ENCODE results near the gene DYNLT4.
"Not testable (repeated sequence)": the region's sequence is repeated elsewhere in the genome, so short reads cannot be mapped to it uniquely, and the experiment has no call there.

Gene DYNLT4

GRCh38 chr1:44828841-44829440 is 21.8 kb upstream of the DYNLT4 start:
- DNase-seq (ENCODE audit: low read depth, low spot score), result no peak

- no peak for DNase-seq (ENCODE audit: low read depth, low spot score)
These were observed 21.0 kb upstream of the DYNLT4 start for GRCh38 chr1:44828003-44828651.

GRCh38 chr1:44827197-44828002 is 20.2 kb upstream of the DYNLT4 start:
- no peak for DNase-seq (ENCODE audit: low read depth, low spot score)

- no peak for DNase-seq (ENCODE audit: low read depth, low spot score)
These were observed 19.4 kb upstream of the DYNLT4 start for GRCh38 chr1:44826375-44827196.

- not testable (repeated sequence) for DNase-seq (ENCODE audit: low read depth, low spot score)
These were observed 17.2 kb upstream of the DYNLT4 start for GRCh38 chr1:44824392-44824791.

GRCh38 chr1:44822981-44823451 is 15.9 kb upstream of the DYNLT4 start:
- DNase-seq (ENCODE audit: low read depth, low spot score), result no peak

- DNase-seq (ENCODE audit: low read depth, low spot score), result no peak
These were observed 15.1 kb upstream of the DYNLT4 start for GRCh38 chr1:44822131-44822701.

GRCh38 chr1:44821240-44821715 is 14.1 kb upstream of the DYNLT4 start:
- DNase-seq (ENCODE audit: low read depth, low spot score), result no peak

GRCh38 chr1:44820328-44821239 is 13.4 kb upstream of the DYNLT4 start:
- no peak for DNase-seq (ENCODE audit: low read depth, low spot score)

GRCh38 chr1:44819608-44820327 is 12.6 kb upstream of the DYNLT4 start:
- no peak for DNase-seq (ENCODE audit: low read depth, low spot score)

- no peak for DNase-seq (ENCODE audit: low read depth, low spot score)
These were observed 12.1 kb upstream of the DYNLT4 start for GRCh38 chr1:44819196-44819607.

GRCh38 chr1:44817771-44818495 is 10.8 kb upstream of the DYNLT4 start:
- no peak for DNase-seq (ENCODE audit: low read depth, low spot score)

GRCh38 chr1:44817307-44817706 is 10.2 kb upstream of the DYNLT4 start:
- DNase-seq (ENCODE audit: low read depth, low spot score), result no peak

- not testable (repeated sequence) for DNase-seq (ENCODE audit: low read depth, low spot score)
These were observed 8.8 kb upstream of the DYNLT4 start for GRCh38 chr1:44815926-44816325.

GRCh38 chr1:44812822-44813543 is 5.8 kb upstream of the DYNLT4 start:
- no peak for DNase-seq (ENCODE audit: low read depth, low spot score)

GRCh38 chr1:44811234-44811633 is 4.1 kb upstream of the DYNLT4 start:
- DNase-seq (ENCODE audit: low read depth, low spot score), result no peak

- not testable (repeated sequence) for DNase-seq (ENCODE audit: low read depth, low spot score)
These were observed 3.6 kb upstream of the DYNLT4 start for GRCh38 chr1:44810762-44811105.

GRCh38 chr1:44810101-44810761 is 3.1 kb upstream of the DYNLT4 start:
- DNase-seq (ENCODE audit: low read depth, low spot score), result no peak
